Measurements from ENCODE around the gene PACRG. TPM values are rescaled to one million over a fixed set of nuclear protein-coding genes. Genes with fewer than 3 reads are reported as not detected.

Gene PACRG
- total and polyA plus RNA-seq, 2 donors (not counting 3 experiments of a cell fraction or from before 2014, with no cell fraction given): 0.08 TPM; not detected in 1

GRCh38 chr6:163014736-163015135 is 287.0 kb downstream of the PACRG start:
- no peak overlapping the region for H2AFZ ChIP-seq (ENCODE audit: low read depth, low read length)
- no peaks in the 10 kb centered on the region for H3K4me1 ChIP-seq (ENCODE audit: control insufficient read depth, extremely low read depth, insufficient read depth, low read length)
- no peaks in the 10 kb centered on the region for H3K27me3 ChIP-seq (ENCODE audit: control insufficient read depth in 2 of 2, insufficient read depth in 2 of 2, low read length in 2 of 2)
- H3K4me2 ChIP-seq (ENCODE audit: insufficient read depth, low read length): no peak overlapping the region
- no peaks in the 10 kb centered on the region for H3K79me2 ChIP-seq (ENCODE audit: control insufficient read depth, insufficient read depth, low read length)
- H3K27ac ChIP-seq (ENCODE audit: insufficient read depth, low read depth, low read length): no peak overlapping the region
- DNase-seq (ENCODE audit: low read depth, low spot score) (no peak), FAIRE-seq (no peak)
- intact Hi-C loops (cut with micrococcal nuclease) (no loop called here), dilution Hi-C loops (cut with MboI; ENCODE audit: extremely low pct_ligation_motif_present, low sequenced_read_pairs) (no loop called here)
- no peak for TF ChIP-seq FOS (IDR thresholded peaks at IDR 0.05; ENCODE audit: borderline replicate concordance, insufficient read depth, low read length)
- TF ChIP-seq EZH2 (IDR thresholded peaks at IDR 0.05; ENCODE audit: borderline replicate concordance, low read depth, low read length, severe bottlenecking): no peak
- no peak for TF ChIP-seq POLR2AphosphoS5 (IDR thresholded peaks at IDR 0.05; ENCODE audit: insufficient read depth, low read depth, low read length)
- no peak for TF ChIP-seq MYC (IDR thresholded peaks at IDR 0.05; ENCODE audit: low read depth, low read length)
- TF ChIP-seq CTCF (IDR thresholded peaks at IDR 0.05; ENCODE audit: extremely low read depth in 1 of 2, insufficient read depth in 1 of 2, low read depth in 1 of 2, low read length in 2 of 2): no peak
- TF ChIP-seq GATA2 (IDR thresholded peaks at IDR 0.05; ENCODE audit: insufficient read depth, insufficient read length, low read depth, low read length): no peak
- no peak for TF ChIP-seq MAX (IDR thresholded peaks at IDR 0.05; ENCODE audit: insufficient read depth, insufficient read length)
- TF ChIP-seq POLR2A (IDR thresholded peaks at IDR 0.05; ENCODE audit: low read depth, low read length): no peak
- no peak for TF ChIP-seq JUN (IDR thresholded peaks at IDR 0.05; ENCODE audit: borderline replicate concordance, insufficient read depth, insufficient read length, low read depth)
- H4K20me1 ChIP-seq (replicated peaks; ENCODE audit: control insufficient read depth, extremely low read depth, insufficient read depth, low read length): no peaks in the 10 kb centered on the region
- H3K9me3 ChIP-seq (replicated peaks; ENCODE audit: control insufficient read depth, insufficient read depth, low read length): no peaks in the 10 kb centered on the region
- H3K4me3 ChIP-seq (replicated peaks in 1 of 3; ENCODE audit: insufficient read depth in 1 of 3, low read depth in 1 of 3, low read length in 3 of 3): no peak overlapping the region
- no peaks in the 10 kb centered on the region for H3K36me3 ChIP-seq (ENCODE audit: control insufficient read depth in 2 of 2, extremely low read depth in 1 of 2, insufficient read depth in 2 of 2, low read length in 2 of 2)
- H3K9me1 ChIP-seq (replicated peaks; ENCODE audit: control insufficient read depth, extremely low read depth, insufficient read depth, low read length): no peaks in the 10 kb centered on the region
- no peak overlapping the region for H3K9ac ChIP-seq (replicated peaks; ENCODE audit: extremely low read depth, insufficient read depth, low read length)
- no TSS peak for BruUV-seq (replicated peaks)
- ChIA-PET CTCF (no interaction called here), POLR2A (no interaction called here)
